ENCODE results near the gene COL25A1. TPM values are rescaled to one million over a fixed set of nuclear protein-coding genes. Genes with fewer than 3 reads are reported as not detected.

COL25A1 gene
- total and polyA plus RNA-seq, 2 experiments from 2014 or later: 0.28 to 1.9 TPM

- WGBS (ENCODE audit: low lambda C conversion rate, missing lambda C conversion rate): 92% methylated on average over 1 of the region's 1 CpG
Observed at GRCh38 chr4:109033993-109034392, 268.5 kb downstream of the COL25A1 start.

GRCh38 chr4:109032671-109033070 is 269.8 kb downstream of the COL25A1 start:
- Histone ChIP-seq H2AFZ (no peak overlapping the region), H3K27ac (no peak overlapping the region), H3K79me2 (no peaks in the 10 kb centered on the region), H3K4me2 (no peak overlapping the region), H3K4me3 (no peak overlapping the region), H3K9me3 (ENCODE audit: low read depth) (no peaks in the 10 kb centered on the region), H3K27me3 (no peaks in the 10 kb centered on the region), H3K4me1 (ENCODE audit: insufficient read depth) (no peaks in the 10 kb centered on the region), H3K9me2 (replicated peaks; ENCODE audit: insufficient read depth) (no peaks in the 10 kb centered on the region), H3K36me3 (replicated peaks; ENCODE audit: insufficient read depth, low read depth) (no peaks in the 10 kb centered on the region), H4K20me1 (ENCODE audit: insufficient read depth, poor library complexity, severe bottlenecking) (no peaks in the 10 kb centered on the region)
- WGBS (ENCODE audit: low lambda C conversion rate, missing lambda C conversion rate): 94% methylated on average over 5 of the region's 5 CpGs
- TF ChIP-seq CTCF (IDR thresholded peaks at IDR 0.05; ENCODE audit: poor library complexity): no peak
- TF ChIP-seq EZH2 (IDR thresholded peaks at IDR 0.05; ENCODE audit: borderline replicate concordance): no peak
- no peak for TF ChIP-seq EZH2phosphoT487 (IDR thresholded peaks at IDR 0.05; ENCODE audit: low read depth, severe bottlenecking, unreplicated experiment)
- no peak for DNase-seq (ENCODE audit: low spot score)

More at GRCh38 chr4:109033993-109034392, 268.5 kb downstream of the COL25A1 start:
- Histone ChIP-seq H3K79me2 (no peaks in the 10 kb centered on the region), H3K9me2 (replicated peaks; ENCODE audit: insufficient read depth) (no peaks in the 10 kb centered on the region), H3K27ac (no peak overlapping the region), H2AFZ (no peak overlapping the region), H3K4me3 (no peak overlapping the region), H4K20me1 (ENCODE audit: insufficient read depth, poor library complexity, severe bottlenecking) (no peaks in the 10 kb centered on the region), H3K9me3 (ENCODE audit: low read depth) (no peaks in the 10 kb centered on the region), H3K4me2 (no peak overlapping the region), H3K4me1 (ENCODE audit: insufficient read depth) (no peaks in the 10 kb centered on the region), H3K27me3 (no peaks in the 10 kb centered on the region), H3K36me3 (replicated peaks; ENCODE audit: insufficient read depth, low read depth) (no peaks in the 10 kb centered on the region)
- TF ChIP-seq EZH2phosphoT487 (IDR thresholded peaks at IDR 0.05; ENCODE audit: low read depth, severe bottlenecking, unreplicated experiment) (no peak), EZH2 (IDR thresholded peaks at IDR 0.05; ENCODE audit: borderline replicate concordance) (no peak), CTCF (IDR thresholded peaks at IDR 0.05; ENCODE audit: poor library complexity) (no peak)
- no peak for DNase-seq (ENCODE audit: low spot score)

DNA sequence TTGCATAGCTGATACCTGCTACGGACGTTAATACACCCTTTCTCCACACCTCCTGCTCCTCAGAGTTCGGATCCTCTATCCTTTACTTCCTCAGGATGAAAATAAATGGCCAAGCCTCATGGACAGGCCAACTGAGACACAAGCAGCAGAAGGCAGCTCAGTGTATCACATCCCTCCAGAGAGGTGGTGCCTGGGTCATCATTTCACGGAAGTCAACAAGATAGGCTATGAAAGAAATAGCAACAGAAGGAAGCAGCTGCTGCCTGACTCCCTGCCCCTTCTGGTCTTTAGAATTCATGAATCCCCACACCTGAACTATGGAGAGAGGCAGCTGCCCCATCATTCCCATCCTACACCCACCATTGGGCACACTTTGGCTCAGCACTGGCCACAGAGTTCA is 272.5 kb downstream of the COL25A1 start:
- Histone ChIP-seq H3K27me3 (no peaks in the 10 kb centered on the region), H3K4me3 (no peak overlapping the region), H4K20me1 (ENCODE audit: insufficient read depth, poor library complexity, severe bottlenecking) (no peaks in the 10 kb centered on the region), H3K27ac (no peak overlapping the region), H3K36me3 (replicated peaks; ENCODE audit: insufficient read depth, low read depth) (no peaks in the 10 kb centered on the region), H3K79me2 (no peaks in the 10 kb centered on the region), H3K9me2 (replicated peaks; ENCODE audit: insufficient read depth) (no peaks in the 10 kb centered on the region), H3K9me3 (ENCODE audit: low read depth) (no peaks in the 10 kb centered on the region), H2AFZ (no peak overlapping the region), H3K4me2 (no peak overlapping the region), H3K4me1 (ENCODE audit: insufficient read depth) (no peaks in the 10 kb centered on the region)
- no peak for DNase-seq (ENCODE audit: low spot score)
- WGBS (ENCODE audit: low lambda C conversion rate, missing lambda C conversion rate): 96% methylated on average over 4 of the region's 4 CpGs
- no peak for TF ChIP-seq EZH2 (IDR thresholded peaks at IDR 0.05; ENCODE audit: borderline replicate concordance)
- TF ChIP-seq CTCF (IDR thresholded peaks at IDR 0.05; ENCODE audit: poor library complexity): no peak
- TF ChIP-seq EZH2phosphoT487 (IDR thresholded peaks at IDR 0.05; ENCODE audit: low read depth, severe bottlenecking, unreplicated experiment): no peak

DNA sequence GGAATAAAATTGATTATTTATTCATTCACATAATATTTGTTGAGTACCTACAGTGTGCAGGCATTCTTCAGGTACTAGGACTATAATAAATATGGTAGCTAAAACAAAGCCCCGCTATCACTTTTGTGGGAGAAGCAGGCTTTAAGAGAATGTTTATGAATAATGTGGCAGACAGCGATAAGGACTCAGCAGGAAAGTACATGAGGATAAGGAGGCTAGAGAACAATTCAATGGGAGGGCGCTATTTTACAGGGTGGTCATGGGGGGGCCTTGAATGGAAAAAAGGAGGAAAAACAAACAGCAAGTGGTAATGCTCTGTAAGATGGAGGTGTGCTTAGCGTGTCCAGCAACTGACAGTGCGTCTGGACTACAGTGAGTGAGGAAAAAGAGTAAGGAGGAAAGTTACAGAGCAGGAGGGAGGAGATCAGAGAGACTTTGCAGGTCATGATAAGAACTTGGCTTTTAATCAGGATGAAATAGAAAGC is 275.4 kb downstream of the COL25A1 start:
- WGBS (ENCODE audit: low lambda C conversion rate, missing lambda C conversion rate): 75% methylated on average over 5 of the region's 5 CpGs
- Histone ChIP-seq H3K4me3 (no peak overlapping the region), H3K79me2 (no peaks in the 10 kb centered on the region), H3K27me3 (no peaks in the 10 kb centered on the region), H3K27ac (no peak overlapping the region), H3K36me3 (replicated peaks; ENCODE audit: insufficient read depth, low read depth) (no peaks in the 10 kb centered on the region), H3K9me3 (ENCODE audit: low read depth) (no peaks in the 10 kb centered on the region), H3K9me2 (replicated peaks; ENCODE audit: insufficient read depth) (no peaks in the 10 kb centered on the region), H3K4me1 (ENCODE audit: insufficient read depth) (no peaks in the 10 kb centered on the region), H2AFZ (no peak overlapping the region), H3K4me2 (no peak overlapping the region), H4K20me1 (ENCODE audit: insufficient read depth, poor library complexity, severe bottlenecking) (no peaks in the 10 kb centered on the region)
- no peak for DNase-seq (ENCODE audit: low spot score)
- TF ChIP-seq EZH2phosphoT487 (IDR thresholded peaks at IDR 0.05; ENCODE audit: low read depth, severe bottlenecking, unreplicated experiment) (no peak), EZH2 (IDR thresholded peaks at IDR 0.05; ENCODE audit: borderline replicate concordance) (no peak), CTCF (IDR thresholded peaks at IDR 0.05; ENCODE audit: poor library complexity) (no peak)

Data from hepatocyte (in vitro differentiated cells).